HG02759 (cell line): ENCODE measurements around the gene CRCP.
"Not testable (repeated sequence)": the region's sequence is repeated elsewhere in the genome, so short reads cannot be mapped to it uniquely, and the experiment has no call there.

Experiments used
- ATAC-seq: cut with Tn5 transposase; IDR thresholded peaks from one replicate; pipeline ENCODE4 v1.9.1; 2021; ENCODE audit warnings: mild to moderate bottlenecking, moderate library complexity; ENCODE audit not compliant: unreplicated experiment

The CRCP gene

DNA sequence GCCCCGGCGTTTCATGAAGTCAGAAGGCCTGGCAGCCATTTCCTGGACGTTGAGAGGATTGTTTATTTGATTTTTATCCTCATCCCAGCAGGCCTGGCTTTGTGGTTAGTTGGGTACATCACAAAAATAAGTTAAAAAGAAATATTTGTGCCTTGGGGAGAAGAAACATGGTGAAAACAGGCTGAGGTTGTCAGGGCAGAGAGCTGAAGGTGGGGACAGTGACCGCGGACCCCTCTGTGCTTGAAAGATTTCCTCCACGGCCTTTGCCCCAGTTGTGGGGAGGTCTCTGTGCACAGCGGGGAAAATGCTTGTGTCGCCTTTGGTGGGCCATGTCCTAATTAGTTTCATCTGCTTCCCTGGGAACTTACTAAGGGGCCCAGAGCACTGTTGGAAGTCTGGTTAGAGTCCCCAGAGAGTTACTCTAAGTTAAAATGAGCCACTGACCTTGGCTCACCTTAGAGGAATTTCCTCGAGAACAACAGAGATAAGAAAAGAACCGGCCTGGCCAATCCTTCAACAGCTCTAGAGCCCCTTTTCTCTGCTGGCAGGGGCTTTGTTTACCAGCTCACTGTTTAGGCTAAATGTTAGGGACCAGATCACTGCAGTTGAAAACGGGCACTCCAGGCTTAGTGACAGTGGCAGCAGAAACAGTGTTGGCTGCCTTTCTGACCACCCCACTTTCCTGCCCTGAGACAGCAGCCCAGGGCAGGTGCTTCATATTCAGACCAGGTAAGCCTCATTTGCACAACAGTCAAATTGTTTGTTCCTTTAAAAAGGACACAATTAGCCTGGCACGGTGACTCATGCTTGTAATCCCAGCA lies 37.9 kb downstream of the CRCP start:
- ATAC-seq: no peak

DNA sequence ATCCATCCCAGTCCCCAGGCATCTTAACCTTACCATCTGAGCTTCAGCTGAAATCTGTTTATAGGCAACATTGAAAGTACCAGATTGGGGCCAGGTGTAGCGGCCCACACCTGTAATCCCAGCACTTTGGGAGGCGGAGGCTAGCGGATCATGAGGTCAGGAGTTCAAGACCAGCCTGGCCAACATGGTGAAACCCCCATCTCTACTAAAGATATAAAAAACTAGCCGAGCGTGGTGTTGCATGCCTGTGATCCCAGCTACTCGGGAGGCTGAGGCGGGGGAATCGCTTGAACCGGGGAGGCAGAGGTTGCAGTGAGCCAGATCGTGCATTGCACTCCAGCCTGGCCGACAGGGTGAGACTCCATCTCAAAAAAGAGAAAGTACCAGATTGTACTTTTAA lies 39.0 kb downstream of the CRCP start:
- ATAC-seq: no peak

DNA sequence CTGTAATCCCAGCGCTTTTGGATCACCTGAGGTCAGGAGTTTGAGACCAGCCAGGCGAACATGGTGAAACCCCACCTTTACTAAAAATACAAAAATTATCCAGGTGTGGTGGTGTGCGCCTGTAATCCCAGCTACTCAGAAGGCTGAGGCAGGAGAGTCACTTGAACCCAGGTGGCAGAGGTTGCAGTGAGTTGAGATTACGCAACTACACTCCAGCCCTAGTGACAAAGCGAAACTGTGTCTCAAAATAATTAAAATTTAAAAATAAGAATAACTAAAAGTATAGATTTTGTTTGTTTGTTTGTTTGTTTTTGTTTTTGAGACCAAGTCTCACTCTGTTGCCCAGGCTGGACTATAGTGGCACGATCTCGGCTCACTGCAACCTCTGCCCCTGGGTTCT lies 41.4 kb downstream of the CRCP start:
- not testable (repeated sequence) for ATAC-seq

DNA sequence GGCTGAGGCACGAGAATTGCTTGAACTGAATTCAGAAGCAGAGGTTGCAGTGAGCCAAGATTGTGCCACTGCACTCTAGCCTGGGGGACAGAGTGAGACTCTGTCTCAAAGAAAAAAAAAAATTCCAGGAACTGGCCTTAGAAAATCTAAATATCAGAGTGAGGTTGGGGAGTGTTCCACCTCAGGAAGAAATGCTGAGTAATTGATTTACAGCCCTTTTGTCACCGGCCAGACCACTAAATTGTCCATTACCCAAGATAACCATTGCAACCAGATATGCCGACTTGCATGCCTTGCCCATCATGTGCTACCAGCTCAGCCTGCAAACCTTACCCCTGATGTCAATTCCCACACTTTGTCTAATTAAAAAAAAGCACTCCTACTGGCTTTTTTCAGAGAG lies 42.4 kb downstream of the CRCP start:
- no peak for ATAC-seq

DNA sequence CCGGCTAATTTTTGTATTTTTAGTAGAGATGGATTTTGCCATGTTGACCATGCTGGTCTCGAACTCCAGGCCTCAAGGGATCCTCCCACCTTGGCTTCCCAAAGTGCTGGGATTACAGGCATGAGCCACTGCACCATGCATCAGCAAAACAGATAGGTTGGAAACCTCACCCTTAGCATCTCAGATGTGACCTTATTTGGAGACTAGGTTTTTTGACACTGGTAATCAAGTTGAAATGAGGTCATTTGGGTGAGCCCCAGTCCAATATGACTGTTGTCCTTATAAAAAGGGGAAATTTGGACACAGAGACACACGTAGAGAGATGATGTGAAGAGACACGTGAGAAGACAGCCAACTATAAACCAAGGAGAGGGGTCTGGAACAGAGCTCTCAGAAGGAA lies 48.0 kb downstream of the CRCP start:
- no peak for ATAC-seq

DNA sequence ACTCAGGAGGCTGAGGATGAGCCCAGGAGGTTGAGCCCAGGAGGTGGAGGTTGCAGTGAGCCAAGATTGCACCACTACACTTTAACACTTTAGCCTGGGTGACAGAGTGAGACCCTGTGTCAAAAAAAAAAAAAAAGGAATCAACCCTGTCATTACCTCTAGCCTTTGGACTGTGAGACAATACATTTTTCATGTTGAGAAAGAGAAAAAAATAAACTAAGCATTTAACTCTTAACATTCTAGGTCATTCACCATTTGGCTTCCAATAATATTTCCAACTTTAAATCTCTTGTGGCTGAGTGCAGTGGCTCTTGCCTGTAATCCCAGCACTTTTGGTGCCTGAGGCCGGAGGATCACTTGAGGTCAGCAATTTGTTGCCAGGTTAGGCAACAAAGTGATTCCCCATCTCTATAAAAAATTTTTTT lies 48.6 kb downstream of the CRCP start:
- ATAC-seq: no peak

DNA sequence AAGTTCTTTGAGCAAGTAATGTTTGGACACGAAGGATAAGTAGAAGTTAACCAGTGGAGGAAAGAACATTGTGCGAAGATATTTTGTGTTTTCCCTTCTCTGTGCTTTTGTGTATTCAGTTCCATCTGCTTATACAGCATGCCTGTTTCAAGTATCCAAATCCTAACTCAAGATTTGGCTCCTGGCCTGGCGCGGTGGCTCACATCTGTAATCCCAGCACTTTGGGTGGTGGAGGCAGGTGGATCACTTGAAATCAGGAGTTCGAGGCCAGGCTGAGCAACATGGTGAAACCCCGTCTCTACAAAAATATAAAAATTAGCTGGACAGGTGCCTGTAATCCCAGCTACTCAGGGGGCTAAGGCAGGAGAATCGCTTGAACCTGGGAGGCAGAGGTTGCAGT lies 49.7 kb downstream of the CRCP start:
- ATAC-seq: no peak

DNA sequence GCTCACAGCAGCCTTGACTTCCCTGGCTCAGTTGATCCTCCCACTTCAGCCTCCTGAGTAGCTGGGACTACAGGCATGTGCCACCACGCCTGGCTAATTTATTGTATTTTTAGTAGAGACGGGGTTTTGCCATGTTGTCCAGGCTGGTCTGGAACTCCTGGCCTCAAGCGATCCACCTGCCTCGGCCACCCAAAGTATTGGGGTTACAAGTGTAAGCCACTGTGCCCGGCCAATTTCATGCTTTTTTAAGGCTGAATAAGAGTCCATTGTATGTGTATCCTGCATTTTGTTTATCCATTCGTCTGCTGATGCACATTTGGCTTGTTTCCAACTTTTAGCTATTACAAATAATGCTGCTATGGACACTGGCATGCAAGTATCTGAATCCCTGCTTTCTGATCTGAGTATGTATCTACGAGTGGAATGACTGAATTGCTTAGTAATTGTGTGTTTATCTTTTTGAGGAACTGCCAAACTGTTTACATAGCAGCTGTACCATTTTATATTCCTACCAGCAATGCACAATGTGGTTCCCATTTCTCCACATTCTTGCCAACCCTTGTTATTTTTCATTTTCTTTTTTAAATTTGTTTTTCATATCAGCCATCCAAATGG lies 53.2 kb downstream of the CRCP start:
- no peak for ATAC-seq

DNA sequence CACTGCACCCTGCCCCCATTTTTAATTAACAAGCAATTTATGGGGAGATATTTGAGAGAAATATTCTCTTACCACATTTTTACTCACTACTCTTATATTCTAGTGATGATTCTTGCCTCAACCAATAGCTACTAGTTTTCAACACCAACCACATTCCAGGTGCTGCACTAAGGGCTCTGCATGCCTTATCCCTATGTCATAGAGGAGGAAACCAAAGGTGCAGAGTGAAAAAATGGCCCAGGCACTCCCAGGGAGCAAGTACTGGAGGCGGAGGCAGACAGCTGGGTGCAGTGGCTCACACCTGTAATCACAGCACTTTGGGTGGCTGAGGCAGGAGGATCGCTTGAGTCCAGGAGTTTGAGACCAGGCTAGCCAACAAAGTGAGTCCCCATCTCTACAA lies 55.0 kb downstream of the CRCP start:
- ATAC-seq: no peak

DNA sequence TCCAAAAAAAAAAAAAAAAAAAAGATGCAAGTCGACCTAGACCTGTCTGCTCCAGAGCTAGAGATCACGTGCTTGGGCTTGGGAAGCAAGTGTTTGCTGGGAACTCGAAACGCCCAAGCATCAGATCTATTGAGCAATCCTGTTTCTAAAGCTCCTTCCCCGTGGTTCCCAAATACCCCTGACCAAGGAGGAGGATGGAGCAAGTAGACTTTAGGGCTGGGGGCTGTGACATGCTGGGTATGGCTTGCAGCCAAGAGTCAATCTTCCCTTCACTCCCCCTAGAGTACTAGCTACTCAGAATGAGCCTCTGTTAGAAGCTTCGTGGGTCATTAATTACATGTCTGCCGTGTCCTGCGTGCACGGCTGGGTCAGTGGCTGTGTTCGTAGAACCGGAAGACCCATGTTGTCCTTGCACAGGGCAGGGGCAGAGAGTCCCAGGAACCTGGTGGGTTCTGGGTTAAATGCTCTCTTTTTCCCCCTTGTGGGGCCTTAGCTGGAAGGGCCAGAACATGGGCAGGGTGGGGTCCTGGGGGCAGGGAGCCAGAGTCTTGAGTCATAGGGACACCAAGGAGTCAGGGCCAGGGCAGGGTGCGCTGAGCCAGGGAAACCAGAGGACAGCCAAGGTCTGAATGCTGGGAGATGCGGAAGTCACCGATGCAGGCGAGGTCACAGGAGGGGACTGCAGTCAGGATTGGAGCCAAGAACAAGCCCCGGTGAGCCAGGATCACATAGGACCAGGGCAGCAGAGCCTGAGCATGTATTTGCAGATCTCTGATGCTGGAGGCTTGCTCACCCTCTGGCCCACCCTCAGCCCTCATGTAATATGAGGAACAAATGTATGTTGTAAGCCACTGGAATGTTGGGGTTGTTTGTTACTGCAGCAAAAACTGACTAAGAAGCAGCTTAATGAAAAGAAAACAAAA lies 55.9 kb downstream of the CRCP start:
- ATAC-seq: no peak

DNA sequence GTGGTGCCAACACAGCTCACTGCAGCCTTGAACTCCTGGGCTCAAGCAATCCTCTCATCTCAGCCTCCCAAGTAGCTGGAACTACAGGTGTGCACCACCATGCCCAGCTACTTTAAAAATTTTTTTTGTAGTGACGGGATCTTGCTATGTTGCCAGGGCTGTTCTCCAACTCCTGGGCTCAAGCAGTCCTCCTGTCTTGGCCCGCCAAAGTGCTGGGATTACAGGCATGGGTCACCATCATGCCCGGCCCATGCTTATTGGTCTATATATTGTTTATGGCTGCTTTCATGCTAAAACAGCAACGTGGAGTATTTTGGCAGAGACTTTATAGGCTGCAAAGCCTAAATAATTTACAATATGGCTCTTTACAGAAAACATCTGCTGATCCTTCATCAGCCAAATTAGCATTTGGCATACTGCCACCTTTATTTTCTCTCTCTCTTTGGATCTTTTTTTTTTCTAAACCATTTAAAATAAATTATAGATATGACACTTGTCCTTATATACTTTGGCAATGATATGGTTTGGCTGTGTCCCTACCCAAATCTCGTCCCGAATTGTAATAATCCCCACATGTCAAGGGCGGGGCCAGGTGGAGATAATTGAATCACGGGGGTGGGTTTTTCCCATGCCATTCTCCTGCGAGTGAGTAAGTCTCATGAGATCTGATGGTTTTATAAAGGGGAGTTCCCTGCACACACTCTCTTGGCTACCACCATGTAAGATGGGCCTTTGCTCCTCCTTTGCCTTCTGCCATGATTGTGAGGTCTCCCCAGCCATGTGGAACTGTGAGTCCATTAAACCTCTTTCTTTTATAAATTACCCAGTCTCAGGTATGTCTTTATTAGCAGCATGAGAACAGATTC lies 58.1 kb downstream of the CRCP start:
- ATAC-seq: not testable (repeated sequence)

DNA sequence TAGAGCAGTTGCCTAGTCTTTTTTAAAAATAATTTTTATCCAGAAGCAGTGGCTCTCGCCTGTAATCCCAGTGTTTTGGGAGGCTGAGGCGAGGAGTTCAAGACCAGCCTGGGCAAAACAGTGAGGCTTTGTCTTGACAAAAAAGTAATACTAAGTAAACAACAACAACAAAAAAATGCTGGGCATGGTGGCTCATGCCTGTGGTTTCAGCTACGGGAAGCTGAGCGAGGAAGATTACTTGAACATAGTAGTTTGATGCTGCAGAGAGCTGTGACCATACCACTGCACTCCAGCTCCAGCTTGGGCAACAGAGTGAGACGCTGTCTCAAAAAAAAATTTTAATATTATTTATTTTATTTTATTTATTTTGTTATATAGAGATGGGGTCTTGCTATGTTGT lies 59.2 kb downstream of the CRCP start:
- no peak for ATAC-seq

DNA sequence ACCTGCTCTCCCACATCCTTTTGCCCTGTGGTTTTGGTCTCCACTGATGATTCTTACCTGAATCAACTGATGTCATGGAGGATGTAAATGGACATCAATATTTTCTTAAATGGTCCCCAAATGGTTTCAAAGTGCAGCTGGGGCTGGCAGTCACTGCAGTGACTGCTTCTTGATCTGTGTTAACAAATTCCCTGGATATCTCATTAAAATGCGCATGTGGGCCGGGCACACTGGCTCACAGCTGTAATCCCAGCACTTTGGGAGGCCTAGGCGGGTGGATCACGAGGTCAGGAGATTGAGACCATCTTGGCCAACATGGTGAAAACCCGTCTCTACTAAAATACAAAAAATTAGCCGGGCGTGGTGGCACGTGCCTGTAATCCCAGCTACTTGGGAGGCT lies 60.4 kb downstream of the CRCP start:
- not testable (repeated sequence) for ATAC-seq

DNA sequence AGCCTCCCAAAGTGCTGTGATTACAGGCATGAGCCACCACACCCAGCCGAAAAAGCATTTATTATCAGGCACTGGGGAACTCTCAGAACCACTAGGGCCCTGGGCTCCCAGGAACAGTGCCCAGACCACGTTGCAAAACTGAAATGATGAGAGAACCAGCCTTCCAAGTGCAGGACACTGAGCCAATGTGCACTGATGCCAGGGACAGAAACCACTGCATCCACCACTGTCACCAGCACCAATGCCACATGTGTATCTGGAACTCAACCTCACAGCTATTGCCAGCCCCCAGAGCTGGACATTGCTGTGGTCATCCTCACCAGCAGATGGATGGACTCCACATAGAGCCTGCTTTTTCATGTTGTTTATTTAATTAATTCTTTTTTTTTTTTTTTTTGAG lies 62.3 kb downstream of the CRCP start:
- no peak for ATAC-seq

DNA sequence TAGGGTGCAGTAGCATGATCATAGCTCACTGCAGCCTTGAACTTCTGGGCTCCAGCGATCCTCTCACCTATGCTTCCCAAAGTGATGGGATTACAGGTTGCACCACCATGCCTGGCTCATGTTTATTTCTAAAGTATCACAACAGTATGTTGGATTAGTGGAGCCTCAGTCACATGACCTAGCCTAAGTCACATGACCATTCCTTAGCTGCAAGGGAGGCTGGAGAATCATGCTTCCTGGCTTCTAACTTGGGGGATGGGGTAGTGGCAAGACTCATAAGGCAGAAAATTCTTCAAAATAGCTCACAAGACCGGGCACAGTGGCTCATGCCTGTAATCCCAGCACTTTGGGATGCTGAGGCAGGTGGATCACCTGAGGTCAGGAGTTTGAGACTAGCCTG lies 63.6 kb downstream of the CRCP start:
- ATAC-seq: no peak

DNA sequence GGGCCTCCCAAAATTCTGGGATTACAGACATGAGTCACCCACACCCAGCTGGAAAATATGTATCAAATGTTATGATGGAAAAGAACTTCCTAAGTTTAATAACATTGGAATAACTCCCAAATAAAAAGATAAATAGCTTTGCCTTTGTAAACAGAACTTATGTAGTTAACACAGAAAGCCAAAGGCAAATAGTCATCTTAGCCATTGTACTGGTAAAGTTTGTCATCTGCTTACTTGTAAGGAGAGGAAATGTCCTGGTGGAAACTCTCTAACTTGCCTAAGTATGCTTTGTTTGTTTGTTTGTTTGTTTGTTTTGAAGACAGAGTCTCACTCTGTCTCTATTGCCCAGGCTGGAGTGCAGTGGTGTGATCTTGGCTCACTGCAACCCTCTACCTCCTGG lies 66.7 kb downstream of the CRCP start:
- ATAC-seq: no peak

DNA sequence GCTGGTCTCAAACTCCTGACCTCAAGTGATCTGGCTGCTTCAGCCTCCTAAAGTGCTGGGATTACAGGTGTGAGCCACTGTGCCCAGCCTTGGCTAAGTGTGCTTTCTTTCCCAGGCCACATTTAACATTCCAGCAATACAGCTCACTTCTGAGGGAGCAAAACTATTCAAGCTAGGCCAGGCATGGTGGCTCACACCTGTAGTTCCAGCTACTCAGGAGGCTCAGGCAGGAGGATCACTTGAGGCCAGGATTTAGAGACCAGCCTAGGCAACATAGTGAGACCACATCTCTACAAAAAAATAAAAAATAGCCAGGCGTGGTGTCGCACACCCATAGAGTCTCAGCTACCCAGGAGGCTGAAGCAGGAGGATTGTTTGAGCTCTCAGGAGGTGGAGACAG lies 67.2 kb downstream of the CRCP start:
- ATAC-seq: no peak

DNA sequence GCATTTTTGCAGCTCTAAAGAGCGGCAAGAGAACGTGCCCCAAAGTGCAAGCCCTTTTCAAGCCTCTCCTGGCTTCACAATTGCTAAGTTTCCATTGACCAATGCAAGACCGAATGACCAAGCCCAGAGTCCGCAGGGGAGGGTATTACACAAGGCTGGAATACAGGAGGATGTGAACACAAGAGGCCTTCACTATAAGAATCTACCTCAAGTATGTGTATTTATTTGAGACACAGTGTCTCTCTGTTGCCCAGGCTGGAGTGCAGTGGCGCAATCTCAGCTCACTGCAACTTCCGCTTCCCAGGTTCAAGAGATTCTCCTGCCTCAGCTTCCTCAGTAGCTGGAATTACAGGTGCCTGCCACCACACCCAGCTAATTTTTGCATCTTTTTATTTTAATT lies 68.3 kb downstream of the CRCP start:
- ATAC-seq: no peak

DNA sequence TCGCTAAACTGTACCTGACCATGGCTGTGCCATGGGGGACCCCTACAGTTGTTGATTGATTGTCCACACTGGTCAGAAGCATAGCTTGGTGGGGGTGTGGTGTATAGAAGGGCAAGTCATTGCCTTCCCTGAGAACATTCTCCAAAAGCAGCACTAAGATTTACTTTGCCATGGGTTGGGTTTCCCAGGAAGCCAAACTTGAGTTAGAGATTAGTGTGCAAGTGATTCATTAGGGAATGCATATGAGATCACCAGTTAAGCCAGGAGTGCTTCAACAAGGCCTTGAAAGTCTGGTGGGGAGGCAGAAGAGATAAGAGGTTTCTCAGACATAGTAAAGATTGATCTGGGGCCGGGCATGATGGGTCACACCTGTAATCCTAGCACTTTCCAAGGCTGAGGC lies 69.1 kb downstream of the CRCP start:
- no peak for ATAC-seq

DNA sequence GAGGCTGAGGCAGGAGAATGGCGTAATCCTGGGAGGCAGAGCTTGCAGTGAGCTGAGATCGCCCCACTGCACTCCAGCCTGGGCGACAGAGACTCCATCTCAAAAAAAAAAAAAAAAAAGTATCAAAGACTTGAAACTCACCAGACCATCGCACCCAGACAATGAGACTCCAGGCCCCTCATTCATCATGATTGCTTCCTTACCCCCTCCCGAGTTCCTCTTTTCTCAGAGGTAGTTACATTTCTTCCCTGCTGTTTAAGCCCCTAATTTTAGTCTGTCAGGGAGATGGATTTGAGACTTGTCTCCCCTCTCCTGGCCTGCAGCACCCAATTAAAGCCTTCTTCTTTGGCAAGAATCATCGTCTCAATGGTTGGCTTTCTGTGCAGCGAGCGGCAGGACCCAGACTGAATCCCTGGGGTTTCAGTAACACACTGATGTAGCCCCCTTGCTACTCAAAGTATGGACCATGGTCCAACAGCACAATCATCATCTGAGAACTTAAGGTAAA lies 71.1 kb downstream of the CRCP start:
- no peak for ATAC-seq

DNA sequence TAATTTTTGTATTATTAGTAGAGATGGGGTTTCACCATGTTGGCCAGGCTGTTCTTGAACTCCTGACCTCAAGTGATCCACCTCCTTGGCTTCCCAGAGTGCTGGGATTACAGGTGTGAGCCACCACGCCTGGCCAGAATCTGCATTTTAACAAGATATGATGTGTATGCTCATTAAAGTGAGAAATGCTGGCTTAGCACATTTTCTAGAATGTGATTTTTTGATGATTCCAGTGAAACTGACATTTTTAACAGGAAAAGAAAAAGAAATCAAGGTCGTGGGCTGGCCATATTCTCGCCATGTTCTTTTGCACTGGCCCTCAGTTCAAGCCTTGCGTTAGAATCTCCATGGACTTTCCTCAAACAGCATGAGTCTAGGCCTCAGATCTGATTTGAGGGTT lies 72.3 kb downstream of the CRCP start:
- ATAC-seq: no peak
